Sigmoid colon (tissue), 7 donors: ENCODE results near the gene CRTAC1. TPM values are rescaled to one million over a fixed set of nuclear protein-coding genes. Genes with fewer than 3 reads are reported as not detected.

ENCODE experiments used
- DNase-seq: peaks from one replicate; pipeline ENCODE4 v3.0.0-alpha.2; 2019
- H3K27ac ChIP-seq, 4 donors: fragments of 200-600 bp; sonication (generic); one replicate each; pipeline ENCODE4 v1.5.1; 2016 to 2019; ENCODE audit warnings: mild to moderate bottlenecking in 1 of 4
- H3K27me3 ChIP-seq, 3 donors: fragments of 200-600 bp; sonication (generic); one replicate each; pipeline ENCODE4 v1.5.1; 2019; ENCODE audit warnings: mild to moderate bottlenecking in 1 of 3
- H3K36me3 ChIP-seq, 4 donors: fragments of 200-600 bp; sonication (generic); one replicate each; pipeline ENCODE4 v1.5.1; 2016 to 2019
- H3K4me1 ChIP-seq, 4 donors: fragments of 200-600 bp; sonication (generic); one replicate each; pipeline ENCODE4 v1.5.1; 2017 to 2019
- H3K4me3 ChIP-seq, 4 donors: fragments of 200-600 bp; sonication (generic); one replicate each; pipeline ENCODE4 v1.5.1; 2017 to 2019; ENCODE audit warnings: mild to moderate bottlenecking in 2 of 4, moderate library complexity in 1 of 4
- H3K9me3 ChIP-seq, 4 donors: fragments of 200-600 bp in 3 of 4; sonication (generic) in 3 of 4; one replicate each; pipeline versions ENCODE4 v1.5.1 to v1.6.1; 2013 to 2019
- CTCF ChIP-seq, 4 experiments: fragments of 450-650 bp in 3 of 4; fragments of 200-600 bp in 1 of 4; IDR thresholded peaks; one replicate each; pipeline ENCODE4 v1.5.1; 2016 to 2019; ENCODE audit warnings: antibody characterized with exemption in 4 of 4, mild to moderate bottlenecking in 3 of 4, moderate library complexity in 2 of 4
- EP300 ChIP-seq, 4 donors: sonication (generic); formaldehyde crosslinking; IDR thresholded peaks; one replicate each; pipeline ENCODE4 v1.6.1; 2017; ENCODE audit warnings: antibody characterized with exemption in 4 of 4
- POLR2A ChIP-seq, 2 donors: fragments of 450-650 bp; IDR thresholded peaks; one replicate each; pipeline ENCODE4 v1.6.1; 2016; ENCODE audit warnings: antibody characterized with exemption in 2 of 2, mild to moderate bottlenecking in 2 of 2, moderate library complexity in 2 of 2
- POLR2AphosphoS5 ChIP-seq, 4 donors: sonication (generic); formaldehyde crosslinking; IDR thresholded peaks; one replicate each; pipeline ENCODE4 v1.6.1; 2017; ENCODE audit warnings: antibody characterized with exemption in 4 of 4
- WGBS, 2 donors: extraction: QIAGEN DNeasy Blood & Tissue Kit; methylation state at CpG; one replicate each; pipeline ENCODE4 v1.1.7; 2013; 5-methylcytosine and 5-hydroxymethylcytosine counted together
- intact Hi-C: fragments of 100-400 bp; cut with DNase I; formaldehyde crosslinking; loops from one replicate; pipeline ENCODE4 v1.15.1; 2023
- polyA plus RNA-seq, 3 donors: library from polyadenylated mRNA; stranded (reverse); fragments of 200-250 nt; gene quantifications; one replicate each; pipeline ENCODE4 v1.2.3, GENCODE V29; 2013
- total RNA-seq, 4 donors: library from RNA; depleted of rRNA; stranded (reverse); fragments of >200 nt; gene quantifications; one replicate each; pipeline ENCODE4 v1.1.0, GENCODE V29; 2016
- donor health status: healthy with polysubstance abuse.
- donor health status: Bipolar disorder and iron deficiency.
- donor health status: healthy.

Gene CRTAC1
- total and polyA plus RNA-seq, 7 donors = 1.2 to 6.4 (median 2.6) TPM; not detected in 1

GRCh38 chr10:98028168-98028770 lies 2.2 kb downstream of the CRTAC1 start:
- 13 to 17% methylated on average over 11 of the region's 11 CpGs for WGBS, 2 donors
- no peak overlapping the region for H3K27ac ChIP-seq
- intact Hi-C loops = no loop called here
- peaks cover 0 to 25% (median 23%) of the 10 kb centered on the region in 4 donors for H3K4me1 ChIP-seq
- TF ChIP-seq POLR2A (IDR thresholded peaks at IDR 0.05) = no peak
- TF ChIP-seq EP300 (IDR thresholded peaks at IDR 0.05) = no peak
- TF ChIP-seq CTCF (IDR thresholded peaks at IDR 0.05) = peak in 3 of 4 experiments; percentile 23 to 58 (median 29)
- TF ChIP-seq POLR2AphosphoS5 (IDR thresholded peaks at IDR 0.05) = no peak
- H3K27me3 ChIP-seq = peaks cover 17 to 84% (median 50%) of the 10 kb centered on the region in 3 donors
- no peaks in the 10 kb centered on the region for H3K9me3 ChIP-seq
- DNase-seq = no peak
- no peak overlapping the region for H3K4me3 ChIP-seq
- H3K36me3 ChIP-seq = no peaks in the 10 kb centered on the region

GRCh38 chr10:98023024-98023423 lies 7.4 kb downstream of the CRTAC1 start:
- intact Hi-C loops = no loop called here
- H3K9me3 ChIP-seq = no peaks in the 10 kb centered on the region
- peaks cover 3 to 69% (median 18%) of the 10 kb centered on the region in 3 donors for H3K27me3 ChIP-seq
- WGBS, 2 donors = 81 to 89% methylated on average over 4 of the region's 4 CpGs
- no peak overlapping the region for H3K27ac ChIP-seq
- no peaks in the 10 kb centered on the region for H3K36me3 ChIP-seq
- H3K4me3 ChIP-seq = no peak overlapping the region
- no peaks in the 10 kb centered on the region for H3K4me1 ChIP-seq
- TF ChIP-seq EP300 (IDR thresholded peaks at IDR 0.05) (no peak), POLR2AphosphoS5 (IDR thresholded peaks at IDR 0.05) (no peak), CTCF (IDR thresholded peaks at IDR 0.05) (no peak), POLR2A (IDR thresholded peaks at IDR 0.05) (no peak)
- no peak for DNase-seq

GRCh38 chr10:98020784-98021183 lies 9.6 kb downstream of the CRTAC1 start:
- Histone ChIP-seq H3K27me3 (peaks cover 3 to 50% (median 8%) of the 10 kb centered on the region in 3 donors), H3K9me3 (no peaks in the 10 kb centered on the region), H3K36me3 (no peaks in the 10 kb centered on the region), H3K4me3 (no peak overlapping the region), H3K4me1 (no peaks in the 10 kb centered on the region), H3K27ac (no peak overlapping the region)
- intact Hi-C loops = no loop called here
- TF ChIP-seq CTCF (IDR thresholded peaks at IDR 0.05) (no peak), EP300 (IDR thresholded peaks at IDR 0.05) (no peak), POLR2A (IDR thresholded peaks at IDR 0.05) (no peak), POLR2AphosphoS5 (IDR thresholded peaks at IDR 0.05) (no peak)
- DNase-seq = no peak
- WGBS, 2 donors = 90 to 95% methylated on average over 1 of the region's 1 CpG

GRCh38 chr10:98020254-98020653 lies 10.2 kb downstream of the CRTAC1 start:
- no peak for DNase-seq
- H3K9me3 ChIP-seq = no peaks in the 10 kb centered on the region
- H3K4me1 ChIP-seq = no peaks in the 10 kb centered on the region

More at GRCh38 chr10:98020254-98020653, 10.2 kb downstream of the CRTAC1 start:
- WGBS, 2 donors = 83 to 88% methylated on average over 3 of the region's 3 CpGs
- no peaks in the 10 kb centered on the region for H3K36me3 ChIP-seq
- intact Hi-C loops = no loop called here
- no peak overlapping the region for H3K27ac ChIP-seq
- peaks cover 0 to 45% (median 6%) of the 10 kb centered on the region in 3 donors for H3K27me3 ChIP-seq
- no peak overlapping the region for H3K4me3 ChIP-seq
- TF ChIP-seq POLR2AphosphoS5 (IDR thresholded peaks at IDR 0.05) (no peak), POLR2A (IDR thresholded peaks at IDR 0.05) (no peak), EP300 (IDR thresholded peaks at IDR 0.05) (no peak), CTCF (IDR thresholded peaks at IDR 0.05) (no peak)
